ENCODE results near the gene SOS2. TPM values are rescaled to one million over a fixed set of nuclear protein-coding genes. Genes with fewer than 3 reads are reported as not detected.

The SOS2 gene
- total RNA-seq, 2 experiments from 2014 or later: 16.5 to 25.2 TPM

- H3K4me3 ChIP-seq (ENCODE audit: low read depth, low read length, poor library complexity, severe bottlenecking): no peak overlapping the region
- H3K36me3 ChIP-seq (ENCODE audit: insufficient read depth, low read length): no peaks in the 10 kb centered on the region
- BruUV-seq (replicated peaks): no TSS peak
- intact Hi-C loops (cut with micrococcal nuclease; ENCODE audit: unreplicated experiment): no loop called here
- H3K27ac ChIP-seq (ENCODE audit: low read depth, low read length, poor library complexity, severe bottlenecking): no peak overlapping the region
- TF ChIP-seq CTCF (conservative IDR thresholded peaks at IDR 0.05; ENCODE audit: low read length): no peak
- TF ChIP-seq EZH2phosphoT487 (IDR thresholded peaks at IDR 0.05; ENCODE audit: borderline replicate concordance, low read depth, low read length): no peak
- no peak overlapping the region for H3K4me2 ChIP-seq (ENCODE audit: low read length)
- CTCF ChIA-PET (ENCODE audit: unreplicated experiment): no interaction called here
- no peaks in the 10 kb centered on the region for H3K9me2 ChIP-seq (ENCODE audit: insufficient read depth, low read length)
- H4K20me1 ChIP-seq (ENCODE audit: insufficient read depth, low read length): no peaks in the 10 kb centered on the region
- peaks cover 20% of the 10 kb centered on the region for H3K4me1 ChIP-seq (ENCODE audit: insufficient read depth, low read length, poor library complexity, severe bottlenecking)
- H2AFZ ChIP-seq (ENCODE audit: low read length): no peak overlapping the region
- H3K79me2 ChIP-seq (ENCODE audit: insufficient read depth, low read depth, low read length): no peaks in the 10 kb centered on the region
- DNase-seq (ENCODE audit: low spot score): no peak
- POLR2A ChIA-PET: interaction anchor here (0.5 to 0.9 kb wide), 5 partner anchors 9 to 250 kb away, joined by 3 to 4 read pairs (median 3); no protein-coding TSS in a partner anchor
- H3K9me3 ChIP-seq (ENCODE audit: low read length): no peaks in the 10 kb centered on the region
Measured at GRCh38 chr14:50095895-50096294, 135.5 kb downstream of the SOS2 start.

GRCh38 chr14:50094056-50094755 is 137.2 kb downstream of the SOS2 start:
- Histone ChIP-seq H2AFZ (ENCODE audit: low read length) (no peak overlapping the region), H3K9me3 (ENCODE audit: low read length) (no peaks in the 10 kb centered on the region), H3K4me2 (ENCODE audit: low read length) (no peak overlapping the region), H3K9me2 (ENCODE audit: insufficient read depth, low read length) (no peaks in the 10 kb centered on the region), H3K4me3 (ENCODE audit: low read depth, low read length, poor library complexity, severe bottlenecking) (no peak overlapping the region), H4K20me1 (ENCODE audit: insufficient read depth, low read length) (no peaks in the 10 kb centered on the region), H3K27ac (ENCODE audit: low read depth, low read length, poor library complexity, severe bottlenecking) (no peak overlapping the region), H3K79me2 (ENCODE audit: insufficient read depth, low read depth, low read length) (no peaks in the 10 kb centered on the region), H3K36me3 (ENCODE audit: insufficient read depth, low read length) (no peaks in the 10 kb centered on the region), H3K4me1 (ENCODE audit: insufficient read depth, low read length, poor library complexity, severe bottlenecking) (peaks cover 20% of the 10 kb centered on the region)
- CTCF ChIA-PET (ENCODE audit: unreplicated experiment): no interaction called here
- BruUV-seq (replicated peaks): no TSS peak
- DNase-seq (ENCODE audit: low spot score): no peak
- no peak for TF ChIP-seq CTCF (conservative IDR thresholded peaks at IDR 0.05; ENCODE audit: low read length)
- TF ChIP-seq EZH2phosphoT487 (IDR thresholded peaks at IDR 0.05; ENCODE audit: borderline replicate concordance, low read depth, low read length): no peak
- POLR2A ChIA-PET: interaction anchor here (0.9 to 1.5 kb wide), 2 partner anchors 9 to 182 kb away, joined by 3 to 6 read pairs; no protein-coding TSS in a partner anchor
- intact Hi-C loops (cut with micrococcal nuclease; ENCODE audit: unreplicated experiment): no loop called here

- intact Hi-C loops (cut with micrococcal nuclease; ENCODE audit: unreplicated experiment): no loop called here
- BruUV-seq (replicated peaks): no TSS peak
- no peaks in the 10 kb centered on the region for H3K79me2 ChIP-seq (ENCODE audit: insufficient read depth, low read depth, low read length)
- H3K4me2 ChIP-seq (ENCODE audit: low read length): no peak overlapping the region
- no peak for TF ChIP-seq EZH2phosphoT487 (IDR thresholded peaks at IDR 0.05; ENCODE audit: borderline replicate concordance, low read depth, low read length)
- TF ChIP-seq CTCF (conservative IDR thresholded peaks at IDR 0.05; ENCODE audit: low read length): no peak
- H3K36me3 ChIP-seq (ENCODE audit: insufficient read depth, low read length): no peaks in the 10 kb centered on the region
- H3K9me3 ChIP-seq (ENCODE audit: low read length): no peaks in the 10 kb centered on the region
- H3K4me1 ChIP-seq (ENCODE audit: insufficient read depth, low read length, poor library complexity, severe bottlenecking): peaks cover 20% of the 10 kb centered on the region
- CTCF ChIA-PET (ENCODE audit: unreplicated experiment): no interaction called here
- no peaks in the 10 kb centered on the region for H3K9me2 ChIP-seq (ENCODE audit: insufficient read depth, low read length)
- H4K20me1 ChIP-seq (ENCODE audit: insufficient read depth, low read length): no peaks in the 10 kb centered on the region
- POLR2A ChIA-PET: interaction anchor here (0.7 to 1.5 kb wide), 3 partner anchors 8 to 42 kb away, joined by 3 read pairs; no protein-coding TSS in a partner anchor
- DNase-seq (ENCODE audit: low spot score): no peak
- H3K27ac ChIP-seq (ENCODE audit: low read depth, low read length, poor library complexity, severe bottlenecking): no peak overlapping the region
- no peak overlapping the region for H3K4me3 ChIP-seq (ENCODE audit: low read depth, low read length, poor library complexity, severe bottlenecking)
- H2AFZ ChIP-seq (ENCODE audit: low read length): no peak overlapping the region
Measured at GRCh38 chr14:50093496-50093895, 137.9 kb downstream of the SOS2 start.

Data from OCI-LY7 (cell line).